Activated CD4-positive, CD25-positive, alpha-beta regulatory T cell (primary cell): ENCODE measurements around the gene USP6NL.

ENCODE experiments used
- DNase-seq, 4 experiments: peaks; one replicate each; lab custom pipeline; 2025; lab: John Stamatoyannopoulos, UW

USP6NL gene

DNA sequence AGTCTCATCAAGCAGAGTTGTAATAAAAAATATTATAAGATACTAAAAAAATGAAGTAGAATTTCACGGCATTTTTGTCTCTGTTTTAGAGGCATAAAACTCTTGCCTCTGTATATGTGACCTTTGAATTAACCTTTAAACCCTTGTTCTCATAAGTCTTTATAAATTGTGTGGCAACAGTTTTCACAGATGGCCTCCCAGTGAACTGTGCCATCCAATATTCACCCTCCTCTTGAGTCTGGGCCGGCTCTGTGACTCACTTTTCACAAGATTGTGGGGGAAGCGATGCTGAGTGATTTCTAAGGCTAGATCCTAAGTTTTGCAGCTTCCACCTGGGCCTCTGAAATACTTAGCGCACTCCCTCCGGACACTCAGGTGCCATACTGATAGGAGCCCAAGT is 4.6 kb upstream of the USP6NL start:
- DNase-seq, result no peak

DNA sequence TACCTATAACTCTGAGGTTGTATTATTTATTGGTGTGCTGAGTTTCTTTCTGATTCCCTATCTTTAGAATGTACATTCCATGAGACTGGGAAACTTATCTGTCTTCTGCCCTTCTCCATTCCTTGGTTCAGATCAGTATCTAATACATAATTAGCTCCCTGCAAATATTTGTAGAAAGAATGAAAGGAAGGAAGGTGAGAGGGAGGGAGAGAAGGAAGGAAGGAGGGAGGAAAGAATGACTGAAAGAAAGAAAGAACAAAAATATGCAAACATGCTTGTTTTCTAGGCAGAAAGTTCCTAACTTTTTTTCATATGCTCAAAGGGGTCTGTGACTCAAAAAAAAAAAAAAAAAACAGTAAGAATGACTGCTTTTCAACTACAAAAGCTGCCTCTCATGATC is 3.9 kb upstream of the USP6NL start:
- no peak for DNase-seq

DNA sequence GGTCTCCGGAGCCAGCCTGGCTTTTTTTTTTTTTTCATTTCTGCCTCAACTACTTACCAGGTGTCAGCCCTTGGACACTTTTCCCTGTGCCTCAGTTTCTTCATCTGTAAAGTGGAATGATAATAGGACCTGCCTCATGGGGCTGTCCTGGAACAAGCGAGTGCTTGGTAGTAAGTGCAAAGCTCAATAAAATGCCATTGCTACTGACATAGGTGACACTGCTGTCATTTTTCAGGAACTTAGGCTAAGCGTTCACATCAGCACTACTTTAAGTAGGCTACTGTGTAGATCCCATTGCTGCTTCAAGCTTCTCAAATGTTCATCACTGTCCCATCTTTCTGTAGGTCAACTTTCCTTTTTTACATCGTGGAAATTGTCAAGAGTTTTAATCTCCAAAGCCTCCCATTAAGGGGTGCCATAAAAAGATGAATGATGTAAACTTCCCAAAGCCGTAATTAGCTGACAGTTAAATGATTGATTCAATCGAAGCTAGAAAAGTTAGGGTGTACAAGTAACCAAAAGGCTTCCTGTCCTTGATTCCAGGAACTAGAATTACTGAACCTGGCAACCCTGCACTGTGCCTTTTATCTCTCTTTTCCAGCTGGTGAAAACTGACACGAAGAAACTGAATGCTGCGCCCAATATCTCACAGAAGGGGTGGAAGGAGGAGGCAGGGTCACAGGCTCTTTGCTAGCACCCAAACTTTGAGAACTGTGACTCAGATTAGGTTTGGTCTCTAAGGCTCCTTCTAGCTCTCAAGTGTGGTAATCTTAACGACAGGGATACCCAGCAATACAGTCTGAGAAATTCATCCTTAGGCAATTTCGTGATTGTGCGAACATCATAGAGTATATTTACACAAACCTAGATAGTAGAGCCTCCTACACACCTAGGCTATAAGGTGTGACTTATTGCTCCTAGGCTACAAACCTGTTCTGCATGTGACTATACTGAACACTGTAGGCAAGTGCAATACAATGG is 861 bp upstream of the USP6NL start:
- DNase-seq, result no peak

DNA sequence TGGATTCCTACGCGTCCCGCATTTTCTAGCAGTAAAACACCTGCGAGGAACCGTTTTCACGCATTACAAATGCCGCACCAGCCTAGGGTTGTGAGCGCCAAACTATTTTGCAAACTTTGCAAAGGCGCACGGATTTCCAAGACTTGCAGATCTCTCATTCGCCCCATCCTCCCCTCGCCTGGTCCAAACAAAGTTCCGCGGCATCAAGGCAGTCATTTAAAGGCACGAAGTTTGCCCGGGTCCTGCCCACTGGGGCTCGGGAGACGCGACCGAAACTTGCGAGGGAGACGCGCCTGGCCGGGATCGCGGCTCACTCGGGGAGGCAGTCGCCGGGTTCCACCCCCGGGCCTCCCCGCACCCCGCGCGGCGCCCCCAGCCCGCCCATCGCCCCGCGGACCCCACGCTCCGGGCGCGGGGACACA is 613 bp downstream of the USP6NL start:
- peak in 1 of 4 experiments; percentile 8 for DNase-seq

DNA sequence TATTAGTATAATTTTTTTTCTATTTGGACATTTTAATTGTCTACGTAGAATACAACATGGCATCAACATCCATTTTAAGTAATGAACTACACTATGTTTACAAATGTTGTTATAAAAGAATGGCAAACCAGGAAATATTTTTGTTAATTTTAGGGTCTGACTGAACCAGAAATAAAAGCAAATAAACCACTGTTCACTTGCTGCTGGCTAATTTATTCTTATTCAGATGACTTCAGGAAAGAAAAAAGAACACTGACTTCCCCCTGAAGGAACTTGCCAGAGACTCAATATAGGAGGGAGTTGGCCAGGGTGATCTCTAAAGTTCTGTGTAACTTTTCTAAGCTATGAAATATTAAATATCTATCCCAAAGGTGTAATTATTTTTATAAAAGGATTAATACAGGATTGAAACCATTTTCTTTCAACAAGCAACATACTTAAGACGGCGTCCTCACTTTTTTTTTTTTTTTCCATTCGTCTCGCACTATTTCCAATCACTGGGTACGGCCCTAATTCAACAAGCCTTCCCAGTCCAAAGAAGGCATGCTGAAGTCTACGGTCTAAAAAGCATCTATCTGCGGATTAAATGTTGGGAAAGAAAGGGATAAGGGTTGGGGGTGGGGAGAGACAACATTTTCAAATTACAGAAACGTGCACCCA is 1.2 kb downstream of the USP6NL start:
- no peak for DNase-seq

DNA sequence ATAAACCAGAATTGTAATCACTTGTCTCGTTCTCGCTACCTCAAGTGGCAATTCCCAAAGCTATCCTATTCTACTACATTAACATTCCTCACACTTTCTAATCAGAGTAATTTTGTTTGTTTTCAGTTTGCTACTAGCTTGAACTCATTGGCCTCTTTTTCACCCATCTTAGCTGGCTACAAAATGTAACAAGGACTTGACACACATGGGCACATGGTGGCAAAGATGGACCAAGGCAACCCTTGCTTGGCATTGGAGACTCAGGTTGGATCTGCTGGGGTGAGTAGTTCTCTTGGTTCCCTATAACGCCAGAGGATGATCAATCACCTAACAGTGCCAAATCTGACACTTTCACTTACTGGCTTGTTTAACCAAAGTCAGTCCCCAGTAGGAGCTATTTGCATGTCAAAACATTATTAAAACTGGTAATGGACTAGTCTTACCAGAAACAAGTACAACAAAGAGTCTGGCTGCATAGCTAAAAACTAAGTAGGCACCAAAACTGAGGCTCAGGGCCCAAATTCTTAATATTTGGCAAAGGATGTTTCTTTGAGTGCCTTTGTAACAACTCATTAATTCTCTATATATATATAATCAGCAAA is 1.9 kb downstream of the USP6NL start:
- no peak for DNase-seq

DNA sequence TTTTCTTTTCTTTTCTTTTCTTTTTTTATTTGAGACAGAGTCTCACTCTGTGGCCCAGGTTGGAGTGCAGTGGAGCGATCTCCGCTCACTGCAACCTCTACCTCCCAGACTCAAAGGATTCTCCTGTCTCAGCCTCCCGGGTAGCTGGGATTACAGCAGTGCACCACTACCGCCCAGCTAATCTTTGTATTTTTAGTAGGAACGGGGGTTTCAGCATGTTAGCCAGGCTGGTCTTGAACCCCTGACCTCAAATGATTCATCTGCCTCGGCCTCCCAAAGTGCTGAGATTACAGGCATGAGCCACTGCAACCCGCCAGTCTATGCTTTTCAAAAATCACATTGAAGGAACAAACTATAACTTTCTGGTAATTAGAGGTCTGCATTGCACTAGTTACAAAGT is 2.4 kb downstream of the USP6NL start:
- DNase-seq, result no peak

DNA sequence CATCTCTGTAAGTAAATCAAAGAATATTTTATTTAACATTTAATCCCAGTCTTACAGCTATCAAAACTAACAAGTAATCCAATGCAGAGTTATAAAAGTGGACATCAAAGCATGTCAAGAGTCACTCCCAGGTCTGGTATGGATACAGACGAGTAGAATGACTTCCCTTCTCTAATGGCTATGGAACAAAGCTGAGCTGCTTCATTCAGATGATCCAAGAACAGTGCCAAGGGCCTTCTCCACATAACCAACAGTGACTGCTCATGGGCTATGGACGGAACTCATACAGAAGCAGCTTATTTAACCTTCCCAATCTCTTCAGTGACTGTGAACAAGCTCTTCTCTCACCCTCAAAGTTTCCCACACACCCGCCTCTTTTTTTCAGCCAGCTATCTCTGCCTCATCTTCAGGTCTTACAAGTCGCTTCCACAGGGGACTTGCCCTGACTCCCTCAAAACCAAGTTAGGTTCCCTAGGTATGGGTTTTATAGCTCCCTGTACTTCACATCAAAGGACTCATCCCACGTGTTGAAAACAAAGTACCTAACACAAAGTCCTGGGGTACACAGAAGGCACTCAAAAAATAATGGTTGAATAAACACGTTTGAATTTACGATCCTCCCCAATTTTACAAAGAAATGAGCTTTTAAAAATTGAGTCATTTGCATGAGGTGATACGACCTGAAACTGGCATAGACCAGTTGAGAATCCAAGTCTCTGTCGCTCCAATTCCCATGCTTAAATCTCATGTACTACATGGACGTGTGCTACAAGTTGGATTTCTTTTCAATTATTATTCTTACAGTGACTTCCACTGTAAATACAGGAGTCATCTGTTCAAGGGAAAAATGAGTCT is 3.1 kb downstream of the USP6NL start:
- DNase-seq, result no peak

DNA sequence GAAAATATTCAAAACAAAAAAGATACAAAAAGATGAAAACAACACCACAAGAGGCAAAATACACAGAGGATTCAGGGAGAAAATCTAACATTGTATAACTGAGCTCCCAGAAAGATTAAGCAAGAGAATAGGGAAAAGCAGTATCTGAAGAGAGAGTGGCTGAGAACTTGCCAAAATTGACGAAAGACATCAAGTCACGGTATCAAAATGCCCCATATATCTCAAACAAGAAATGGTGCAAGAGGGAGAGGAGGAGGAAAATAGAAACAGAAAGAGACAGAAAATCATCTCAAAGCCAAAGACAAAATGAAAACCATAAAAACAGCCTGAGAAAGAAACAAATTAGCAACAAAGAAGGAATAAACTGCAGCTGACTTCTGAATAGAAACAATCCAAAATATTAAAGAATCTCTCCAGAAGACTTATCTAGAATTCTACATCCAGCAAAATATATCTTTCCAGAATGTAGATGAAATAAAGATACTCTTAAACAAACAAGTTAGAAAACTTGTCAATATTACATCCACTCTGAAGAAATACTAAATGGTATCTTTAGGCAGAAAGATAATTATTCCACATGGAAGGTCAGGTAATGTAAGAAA is 5.5 kb downstream of the USP6NL start:
- DNase-seq, result no peak

DNA sequence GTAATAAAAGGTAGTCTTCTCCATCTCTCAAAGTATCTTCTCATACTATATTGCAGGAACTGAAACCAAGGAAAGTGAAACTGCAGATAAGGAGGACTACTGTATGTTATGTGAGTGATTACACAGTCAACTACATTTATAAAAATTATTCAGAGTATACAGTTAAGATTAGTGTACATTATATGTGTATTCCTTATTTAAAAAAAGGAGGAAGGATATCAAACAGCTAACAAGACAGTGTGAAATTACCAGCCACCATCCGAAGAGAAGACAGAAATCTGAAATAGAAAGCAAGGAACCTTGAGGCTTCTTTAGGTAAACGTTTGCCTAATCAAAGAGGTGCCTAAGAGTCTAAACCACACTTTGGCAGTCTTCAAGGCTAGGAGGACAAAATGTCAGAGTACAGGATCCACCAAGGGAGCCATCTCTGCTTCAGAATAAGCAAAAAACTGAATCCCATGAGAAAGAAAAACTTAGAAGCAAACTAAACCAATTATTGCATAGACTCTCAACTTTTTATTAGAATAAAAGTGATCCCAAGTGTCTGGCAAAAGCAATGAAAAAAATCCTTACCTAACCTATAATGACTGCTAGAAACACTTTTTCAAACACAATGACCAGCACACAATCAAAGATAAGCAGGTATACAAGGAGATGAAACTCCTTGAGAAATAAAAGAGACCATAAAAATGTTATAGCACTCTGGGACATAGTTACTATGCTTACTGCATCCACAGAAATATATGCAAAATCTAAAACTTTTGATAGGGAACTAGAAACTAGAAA is 6.4 kb downstream of the USP6NL start:
- DNase-seq, result no peak

DNA sequence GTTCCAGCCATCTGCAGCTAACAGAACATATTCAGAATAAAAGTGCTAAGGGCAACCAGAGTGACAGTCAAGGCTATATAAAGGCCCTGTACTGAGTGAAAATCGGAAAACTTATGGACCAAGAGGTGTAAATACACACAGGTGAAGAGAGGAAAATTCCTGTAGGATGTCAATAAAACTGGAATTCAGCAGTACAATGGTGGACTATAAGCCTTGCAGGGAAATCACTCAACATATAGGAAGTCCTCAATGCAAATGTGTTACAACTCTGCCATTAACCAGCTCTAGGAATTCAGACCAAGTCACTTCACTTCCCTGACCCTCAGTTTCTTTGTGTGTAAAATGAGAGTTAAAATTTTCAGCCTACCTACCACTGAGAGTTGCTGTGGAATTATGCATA is 7.7 kb downstream of the USP6NL start:
- no peak for DNase-seq

DNA sequence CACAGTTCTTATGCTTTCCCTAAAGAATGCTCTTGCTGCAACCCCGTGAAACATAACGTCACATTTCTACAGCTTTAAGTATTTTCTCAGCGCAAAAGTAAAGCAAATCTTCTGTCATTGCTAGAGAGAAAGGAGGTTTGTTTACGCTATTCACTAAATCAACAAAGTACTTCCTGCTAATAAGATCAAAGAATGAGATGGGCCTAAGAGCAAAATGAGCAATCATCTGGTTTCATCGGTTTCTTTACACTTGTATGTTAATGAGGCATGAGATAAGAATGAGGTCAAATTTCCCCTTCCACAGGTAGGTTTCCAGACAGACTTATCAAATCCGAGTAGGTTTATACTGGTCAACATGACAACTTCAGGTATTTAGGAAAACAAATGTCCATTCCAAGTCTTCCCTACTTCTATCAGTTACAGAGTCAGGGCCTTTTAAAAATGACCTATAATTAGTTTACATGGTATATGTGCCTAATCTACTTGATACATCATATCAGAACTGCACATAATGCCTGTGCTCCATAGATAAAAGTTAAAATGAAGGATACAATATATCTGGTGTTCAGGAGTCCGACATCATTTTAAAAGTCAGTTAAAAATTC is 8.4 kb downstream of the USP6NL start:
- no peak for DNase-seq

DNA sequence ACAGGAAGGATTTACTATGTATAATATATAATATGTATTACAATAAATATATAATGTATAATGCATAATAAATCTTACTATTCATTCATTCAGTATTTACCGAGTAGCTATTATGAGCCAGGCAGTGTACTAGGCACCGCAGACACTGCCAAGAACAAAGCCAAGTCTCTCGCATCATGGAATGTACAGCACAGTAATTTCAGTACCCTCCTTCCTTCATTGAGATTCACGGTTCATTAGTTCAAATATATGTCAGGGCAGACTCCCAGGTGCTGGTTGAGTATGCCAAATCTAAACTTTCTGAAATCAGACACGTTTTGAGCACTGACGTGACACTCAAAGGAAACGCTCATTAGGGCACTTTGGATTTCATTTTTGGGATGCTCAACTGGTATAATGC is 9.1 kb downstream of the USP6NL start:
- no peak for DNase-seq

DNA sequence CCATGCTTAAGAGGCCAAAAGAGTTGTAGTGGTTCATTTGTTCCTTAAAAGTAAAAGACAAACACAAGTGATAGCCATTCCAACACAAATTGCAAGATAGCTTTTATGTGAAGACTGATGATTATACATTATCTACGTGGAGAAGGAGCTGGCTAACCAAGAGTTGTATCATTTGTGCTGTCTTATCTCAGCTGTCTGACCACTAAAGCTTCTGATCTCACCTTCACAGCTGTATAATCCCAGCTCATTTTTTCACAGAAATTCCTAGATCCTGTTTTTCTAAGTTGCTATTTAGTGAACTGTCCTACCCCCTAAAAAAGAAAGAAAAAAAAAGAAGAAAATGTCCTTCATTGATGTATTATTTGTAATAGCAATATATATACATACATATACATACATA is 9.8 kb downstream of the USP6NL start:
- no peak for DNase-seq

DNA sequence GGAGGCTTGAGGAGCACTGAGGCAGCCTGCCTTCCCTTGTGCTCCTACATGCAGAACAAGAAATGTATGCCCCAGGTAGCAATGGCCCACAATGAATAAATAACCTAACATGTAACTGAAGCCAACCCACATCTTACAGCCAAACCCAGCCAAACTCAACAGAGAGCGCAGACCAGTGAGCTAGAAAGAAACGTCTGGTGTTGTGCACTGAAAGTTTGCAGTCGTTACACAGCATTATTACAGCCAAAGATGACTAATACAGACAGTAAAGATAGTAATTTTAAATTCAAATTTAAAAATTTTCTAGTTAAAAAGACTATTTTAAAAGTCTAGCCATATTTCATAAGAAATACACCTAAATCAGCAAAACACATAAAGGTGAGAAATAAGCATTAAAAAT is 11.2 kb downstream of the USP6NL start:
- DNase-seq, result no peak

DNA sequence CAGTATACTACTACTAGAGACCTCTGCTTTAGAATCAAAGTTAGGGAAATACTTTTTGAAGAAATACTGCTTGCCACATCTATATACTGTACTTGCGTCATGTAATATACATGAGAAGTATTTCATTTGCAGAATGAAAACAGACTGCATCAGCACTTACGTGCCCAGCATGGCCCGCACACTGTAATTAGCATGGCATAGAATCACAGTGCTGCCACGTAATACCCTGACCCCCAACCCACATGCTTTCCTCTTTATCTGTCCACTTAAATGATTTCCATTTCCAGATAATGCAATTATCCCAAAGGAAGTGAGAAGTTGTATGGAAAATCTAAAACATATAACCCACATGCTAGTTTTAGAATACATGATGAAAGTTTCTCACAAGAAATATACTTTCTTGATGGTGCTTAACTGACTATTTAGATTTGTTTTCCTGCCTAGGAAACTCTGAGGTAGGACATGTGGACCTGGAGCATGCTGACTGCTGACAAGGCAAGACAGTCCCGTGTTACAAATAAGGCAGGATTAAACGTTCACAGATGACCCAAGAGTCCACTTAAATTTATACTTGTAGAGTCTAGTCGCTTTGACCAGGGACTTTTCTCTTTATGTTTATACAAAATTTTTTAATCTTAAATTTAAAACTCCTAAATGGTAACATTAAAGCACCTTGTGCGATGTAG is 12.6 kb downstream of the USP6NL start:
- DNase-seq, result no peak

DNA sequence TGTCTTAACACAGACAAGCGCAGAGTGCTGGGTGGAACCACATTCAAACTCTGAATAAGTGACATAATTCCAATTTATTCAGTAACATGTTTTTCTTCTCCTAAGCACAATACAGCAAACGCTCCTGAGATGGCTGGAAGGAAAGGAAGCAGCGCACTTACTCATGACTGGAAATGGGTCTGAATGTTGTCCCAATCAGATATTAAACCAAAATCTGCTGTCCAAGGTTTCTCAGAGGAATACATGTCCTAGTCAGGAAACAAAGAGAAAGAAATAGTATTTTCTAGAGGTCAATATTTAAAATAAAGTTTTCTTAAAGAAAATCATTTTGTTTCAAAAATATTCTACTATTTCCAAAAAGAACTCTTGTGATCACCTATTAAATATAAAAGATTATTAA is 14.0 kb downstream of the USP6NL start:
- no peak for DNase-seq

DNA sequence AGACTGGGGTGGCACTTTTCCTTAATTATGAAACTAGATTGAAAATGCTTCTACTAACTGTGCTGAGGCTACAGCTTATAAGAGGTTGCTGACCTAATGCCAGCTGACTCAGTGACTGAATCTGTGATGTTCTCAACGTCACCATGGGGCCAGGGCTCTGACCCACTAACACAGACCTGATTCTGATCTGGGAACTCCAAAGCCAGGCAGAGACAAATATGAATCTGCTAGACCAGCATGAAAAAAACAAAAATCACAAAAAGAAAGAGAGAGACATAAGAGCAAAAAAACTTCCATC is 16.1 kb downstream of the USP6NL start:
- no peak for DNase-seq

DNA sequence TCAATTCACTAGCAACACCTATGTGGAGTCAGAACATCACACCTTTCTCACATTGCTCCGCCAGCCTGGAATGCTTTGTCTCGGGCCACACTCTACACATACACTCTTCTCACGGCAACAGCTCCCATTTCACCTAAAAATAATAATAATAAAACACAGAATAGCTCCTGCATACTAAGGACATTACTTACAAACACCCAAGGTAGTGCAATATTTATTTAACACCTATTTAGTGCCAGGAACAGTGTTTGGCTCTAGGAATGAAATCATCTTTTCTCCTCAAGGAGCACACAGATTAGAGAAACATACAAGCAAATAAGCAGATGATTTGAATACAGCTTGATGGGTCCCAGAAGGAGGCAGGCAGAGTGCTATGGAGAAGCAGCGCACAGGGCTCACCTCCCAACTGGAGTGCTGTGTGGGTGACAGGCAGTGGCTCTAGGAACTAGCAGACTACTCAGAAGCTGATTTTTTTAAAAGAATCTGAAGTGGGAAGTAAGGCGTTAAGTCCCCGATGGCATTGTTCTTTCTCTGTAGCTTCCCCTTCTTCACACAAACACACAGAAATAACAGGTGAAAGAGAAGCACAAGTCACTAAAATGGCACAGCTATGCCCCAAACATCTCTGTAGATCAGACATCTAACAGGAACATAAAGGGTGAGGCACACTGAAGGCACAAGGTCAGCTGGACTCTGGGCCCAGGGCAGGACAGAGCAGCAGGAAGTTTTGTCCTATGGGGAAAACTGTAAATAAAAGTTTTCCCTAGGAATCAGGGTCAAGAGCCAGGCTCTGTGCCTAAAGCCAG is 16.7 kb downstream of the USP6NL start:
- DNase-seq, result no peak
